Type B pancreatic cell (in vitro differentiated cells): ENCODE measurements around the gene PKHD1. TPM values are rescaled to one million over a fixed set of nuclear protein-coding genes. Genes with fewer than 3 reads are reported as not detected.

ENCODE experiments used
- DNase-seq: peaks from one replicate; pipeline ENCODE4 v3.0.0; 2021; ENCODE audit warnings: mixed read lengths; ENCODE audit not compliant: unreplicated experiment; ENCODE audit errors: extremely low spot score
- H3K27ac Mint-ChIP-seq: 2 replicates; pipeline ENCODE4 v1.8.0; 2021; ENCODE audit warnings: mild to moderate bottlenecking, mixed read lengths
- H3K27me3 Mint-ChIP-seq: 2 replicates; pipeline ENCODE4 v1.8.0; 2021; ENCODE audit warnings: mixed read lengths
- H3K36me3 Mint-ChIP-seq: 2 replicates; pipeline ENCODE4 v1.8.0; 2021; ENCODE audit warnings: mixed read lengths
- H3K4me1 Mint-ChIP-seq: one replicate; pipeline ENCODE4 v1.8.0; 2021; ENCODE audit warnings: mixed read lengths; ENCODE audit not compliant: unreplicated experiment
- H3K4me3 Mint-ChIP-seq: 2 replicates; pipeline ENCODE4 v1.8.0; 2021; ENCODE audit warnings: mild to moderate bottlenecking, mixed read lengths
- H3K9me3 Mint-ChIP-seq: 2 replicates; pipeline ENCODE4 v1.8.0; 2021; ENCODE audit warnings: mixed read lengths
- CTCF ChIP-seq: fragments of 200-600 bp; sonication (generic); conservative IDR thresholded peaks from 2 replicates; pipeline ENCODE4 v1.5.0; 2021; ENCODE audit warnings: antibody characterized with exemption, mild to moderate bottlenecking
- total RNA-seq: library from RNA; stranded (reverse); gene quantifications from 2 replicates; pipeline ENCODE4 v1.2.1, GENCODE V29; 2021; ENCODE audit warnings: low replicate concordance

The PKHD1 gene
- total RNA-seq, 1 donor from 2014 or later, result 0.75 TPM

- no peak overlapping the region for H3K4me3 Mint-ChIP-seq
- H3K36me3 Mint-ChIP-seq, result peaks cover 4% of the 10 kb centered on the region
- no peaks in the 10 kb centered on the region for H3K4me1 Mint-ChIP-seq
- peaks cover 9% of the 10 kb centered on the region for H3K9me3 Mint-ChIP-seq
- DNase-seq, result no peak
- TF ChIP-seq CTCF, result no peak
- no peak overlapping the region for H3K27ac Mint-ChIP-seq
- peaks cover 4% of the 10 kb centered on the region for H3K27me3 Mint-ChIP-seq
Measured at GRCh38 chr6:52115891-52116604, 28.6 kb upstream of the PKHD1 start.

- Mint-ChIP-seq H3K27ac (no peak overlapping the region), H3K4me3 (no peak overlapping the region), H3K4me1 (no peaks in the 10 kb centered on the region), H3K36me3 (peaks cover 4% of the 10 kb centered on the region), H3K27me3 (peaks cover 4% of the 10 kb centered on the region), H3K9me3 (peaks cover 9% of the 10 kb centered on the region)
- DNase-seq, result no peak
- no peak for TF ChIP-seq CTCF
Measured at GRCh38 chr6:52115145-52115741, 27.8 kb upstream of the PKHD1 start.

GRCh38 chr6:52109171-52109571 is 21.8 kb upstream of the PKHD1 start:
- no peak overlapping the region for H3K4me3 Mint-ChIP-seq
- no peak overlapping the region for H3K27ac Mint-ChIP-seq
- peaks cover 4% of the 10 kb centered on the region for H3K9me3 Mint-ChIP-seq
- no peak for TF ChIP-seq CTCF
- no peaks in the 10 kb centered on the region for H3K4me1 Mint-ChIP-seq
- H3K36me3 Mint-ChIP-seq, result peaks cover 4% of the 10 kb centered on the region
- H3K27me3 Mint-ChIP-seq, result no peaks in the 10 kb centered on the region
- DNase-seq, result no peak

- no peak for TF ChIP-seq CTCF
- H3K9me3 Mint-ChIP-seq, result peaks cover 4% of the 10 kb centered on the region
- no peak for DNase-seq
Measured at GRCh38 chr6:52108128-52108527, 20.7 kb upstream of the PKHD1 start.

GRCh38 chr6:52106994-52107393 is 19.6 kb upstream of the PKHD1 start:
- no peak for TF ChIP-seq CTCF
- no peaks in the 10 kb centered on the region for H3K4me1 Mint-ChIP-seq
- H3K36me3 Mint-ChIP-seq, result no peaks in the 10 kb centered on the region
- no peak overlapping the region for H3K27ac Mint-ChIP-seq
- peaks cover 2% of the 10 kb centered on the region for H3K27me3 Mint-ChIP-seq
- peaks cover under 1% of the 10 kb centered on the region for H3K9me3 Mint-ChIP-seq
- no peak overlapping the region for H3K4me3 Mint-ChIP-seq
- no peak for DNase-seq

More at GRCh38 chr6:52108128-52108527, 20.7 kb upstream of the PKHD1 start:
- peaks cover 4% of the 10 kb centered on the region for H3K36me3 Mint-ChIP-seq
- H3K4me3 Mint-ChIP-seq, result no peak overlapping the region
- no peaks in the 10 kb centered on the region for H3K4me1 Mint-ChIP-seq
- H3K27ac Mint-ChIP-seq, result no peak overlapping the region
- no peaks in the 10 kb centered on the region for H3K27me3 Mint-ChIP-seq
